ENCODE measurements around the gene CMC1.
"Not testable (repeated sequence)": the region's sequence is repeated elsewhere in the genome, so short reads cannot be mapped to it uniquely, and the experiment has no call there.

Gene CMC1

GRCh38 chr3:28241221-28242160, at the start of gene CMC1:
TSS of gene CMC1 (plus strand) at chr3:28241619. CDS start at chr3:28241794, 175 bp downstream.
- no peaks in the 10 kb centered on the region for H3K9me3 ChIP-seq
- peak; percentile 96 to 99 for DNase-seq (ENCODE audit: low spot score in 2 of 2)
- in situ Hi-C loops (cut with MboI; ENCODE audit: low sequenced_read_pairs) = no loop called here
- no peaks in the 10 kb centered on the region; the same call in 1 of the 2 replicates for H3K27me3 ChIP-seq (ENCODE audit: low read depth)
- H3K36me3 ChIP-seq (replicated peaks) = no peaks in the 10 kb centered on the region
- H3K4me3 ChIP-seq = peak within 1 kb of the TSS; percentile 88
- H3K4me1 ChIP-seq = peaks cover 8% of the 10 kb centered on the region

GRCh38 chr3:28198161-28198560, 43.3 kb upstream of the CMC1 start:
- Histone ChIP-seq H3K9me3 (no peaks in the 10 kb centered on the region), H3K36me3 (replicated peaks) (no peaks in the 10 kb centered on the region), H3K4me1 (no peaks in the 10 kb centered on the region), H3K27me3 (ENCODE audit: low read depth) (no peaks in the 10 kb centered on the region), H3K4me3 (no peak overlapping the region)
- DNase-seq (ENCODE audit: low spot score in 2 of 2) = no peak
- in situ Hi-C loops (cut with MboI; ENCODE audit: low sequenced_read_pairs) = no loop called here

GRCh38 chr3:28198974-28199373, 42.4 kb upstream of the CMC1 start:
- no peak for DNase-seq (ENCODE audit: low spot score in 2 of 2)
- H3K4me1 ChIP-seq = no peaks in the 10 kb centered on the region
- H3K9me3 ChIP-seq = no peaks in the 10 kb centered on the region
- in situ Hi-C loops (cut with MboI; ENCODE audit: low sequenced_read_pairs) = no loop called here
- no peaks in the 10 kb centered on the region for H3K27me3 ChIP-seq (ENCODE audit: low read depth)
- H3K36me3 ChIP-seq (replicated peaks) = no peaks in the 10 kb centered on the region
- H3K4me3 ChIP-seq = no peak overlapping the region

GRCh38 chr3:28199643-28200042, 41.8 kb upstream of the CMC1 start:
- H3K27me3 ChIP-seq (ENCODE audit: low read depth); H3K4me1 ChIP-seq; DNase-seq (ENCODE audit: low spot score in 2 of 2); H3K36me3 ChIP-seq (replicated peaks); in situ Hi-C loops (cut with MboI; ENCODE audit: low sequenced_read_pairs); H3K4me3 ChIP-seq; H3K9me3 ChIP-seq: not testable (repeated sequence)

- H3K4me1 ChIP-seq; H3K36me3 ChIP-seq (replicated peaks); H3K4me3 ChIP-seq; H3K9me3 ChIP-seq; DNase-seq (ENCODE audit: low spot score in 2 of 2); H3K27me3 ChIP-seq (ENCODE audit: low read depth); in situ Hi-C loops (cut with MboI; ENCODE audit: low sequenced_read_pairs): not testable (repeated sequence)
These were observed 41.0 kb upstream of the CMC1 start for GRCh38 chr3:28200366-28200848.

- Histone ChIP-seq H3K27me3 (ENCODE audit: low read depth) (no peaks in the 10 kb centered on the region), H3K9me3 (no peaks in the 10 kb centered on the region), H3K4me3 (no peak overlapping the region), H3K36me3 (replicated peaks) (no peaks in the 10 kb centered on the region), H3K4me1 (no peaks in the 10 kb centered on the region)
- in situ Hi-C loops (cut with MboI; ENCODE audit: low sequenced_read_pairs) = no loop called here
- no peak for DNase-seq (ENCODE audit: low spot score in 2 of 2)
These were observed 34.9 kb upstream of the CMC1 start for GRCh38 chr3:28206479-28206878.

GRCh38 chr3:28207000-28207733, 34.3 kb upstream of the CMC1 start:
- no peak for DNase-seq (ENCODE audit: low spot score in 2 of 2)

GRCh38 chr3:28210968-28211713, 30.3 kb upstream of the CMC1 start:
- no peak overlapping the region for H3K4me3 ChIP-seq
- no peaks in the 10 kb centered on the region for H3K4me1 ChIP-seq
- DNase-seq (ENCODE audit: low spot score in 2 of 2) = no peak
- in situ Hi-C loops (cut with MboI; ENCODE audit: low sequenced_read_pairs) = no loop called here
- H3K27me3 ChIP-seq (ENCODE audit: low read depth) = no peaks in the 10 kb centered on the region
- no peaks in the 10 kb centered on the region for H3K9me3 ChIP-seq
- H3K36me3 ChIP-seq (replicated peaks) = no peaks in the 10 kb centered on the region

More at GRCh38 chr3:28207000-28207733, 34.3 kb upstream of the CMC1 start:
- Histone ChIP-seq H3K9me3 (no peaks in the 10 kb centered on the region), H3K4me1 (no peaks in the 10 kb centered on the region), H3K4me3 (no peak overlapping the region), H3K27me3 (ENCODE audit: low read depth) (no peaks in the 10 kb centered on the region), H3K36me3 (replicated peaks) (no peaks in the 10 kb centered on the region)
- in situ Hi-C loops (cut with MboI; ENCODE audit: low sequenced_read_pairs) = no loop called here

GRCh38 chr3:28212681-28213080, 28.7 kb upstream of the CMC1 start:
- Histone ChIP-seq H3K4me1 (no peaks in the 10 kb centered on the region), H3K27me3 (ENCODE audit: low read depth) (no peaks in the 10 kb centered on the region), H3K4me3 (no peak overlapping the region), H3K36me3 (replicated peaks) (no peaks in the 10 kb centered on the region), H3K9me3 (no peaks in the 10 kb centered on the region)
- in situ Hi-C loops (cut with MboI; ENCODE audit: low sequenced_read_pairs) = no loop called here
- no peak for DNase-seq (ENCODE audit: low spot score in 2 of 2)

- H3K27me3 ChIP-seq (ENCODE audit: low read depth) = no peaks in the 10 kb centered on the region
- no peaks in the 10 kb centered on the region for H3K9me3 ChIP-seq
- in situ Hi-C loops (cut with MboI; ENCODE audit: low sequenced_read_pairs) = no loop called here
- H3K4me3 ChIP-seq = no peak overlapping the region
- DNase-seq (ENCODE audit: low spot score in 2 of 2) = no peak
- no peaks in the 10 kb centered on the region for H3K4me1 ChIP-seq
- H3K36me3 ChIP-seq (replicated peaks) = no peaks in the 10 kb centered on the region
These were observed 26.0 kb upstream of the CMC1 start for GRCh38 chr3:28215407-28215806.

GRCh38 chr3:28218071-28218916, 23.1 kb upstream of the CMC1 start:
- Histone ChIP-seq H3K4me1 (no peaks in the 10 kb centered on the region), H3K4me3 (no peak overlapping the region), H3K36me3 (replicated peaks) (no peaks in the 10 kb centered on the region), H3K27me3 (ENCODE audit: low read depth) (no peaks in the 10 kb centered on the region), H3K9me3 (no peaks in the 10 kb centered on the region)
- DNase-seq (ENCODE audit: low spot score in 2 of 2) = no peak
- in situ Hi-C loops (cut with MboI; ENCODE audit: low sequenced_read_pairs) = no loop called here

- no peaks in the 10 kb centered on the region for H3K4me1 ChIP-seq
- DNase-seq (ENCODE audit: low spot score in 2 of 2) = no peak
- H3K4me3 ChIP-seq = no peak overlapping the region
- no peaks in the 10 kb centered on the region for H3K27me3 ChIP-seq (ENCODE audit: low read depth)
- in situ Hi-C loops (cut with MboI; ENCODE audit: low sequenced_read_pairs) = no loop called here
- no peaks in the 10 kb centered on the region for H3K9me3 ChIP-seq
- H3K36me3 ChIP-seq (replicated peaks) = no peaks in the 10 kb centered on the region
These were observed 22.6 kb upstream of the CMC1 start for GRCh38 chr3:28218917-28219198.

GRCh38 chr3:28224430-28224829, 17.0 kb upstream of the CMC1 start:
- in situ Hi-C loops (cut with MboI; ENCODE audit: low sequenced_read_pairs) = no loop called here
- H3K4me1 ChIP-seq = no peaks in the 10 kb centered on the region
- H3K36me3 ChIP-seq (replicated peaks) = no peaks in the 10 kb centered on the region
- no peaks in the 10 kb centered on the region for H3K9me3 ChIP-seq
- no peaks in the 10 kb centered on the region for H3K27me3 ChIP-seq (ENCODE audit: low read depth)
- DNase-seq (ENCODE audit: low spot score in 2 of 2) = no peak
- no peak overlapping the region for H3K4me3 ChIP-seq
